GM23248 (cell line): Measurements from ENCODE around the gene ASB4. TPM values are rescaled to one million over a fixed set of nuclear protein-coding genes. Genes with fewer than 3 reads are reported as not detected.

Experiments used
- DNase-seq: peaks from one replicate; pipeline ENCODE4 v3.0.0-alpha.2; 2015
- H2AFZ ChIP-seq: fragments of 200-600 bp; sonication (generic); 2 replicates; pipeline ENCODE4 v1.6.1; 2016; ENCODE audit warnings: antibody characterized with exemption
- H3F3A ChIP-seq: fragments of 200-600 bp; sonication (generic); 2 replicates; pipeline ENCODE4 v1.6.1; 2016; ENCODE audit warnings: mild to moderate bottlenecking, antibody characterized with exemption, mixed run types; ENCODE audit not compliant: insufficient read depth
- H3K27ac ChIP-seq: fragments of 200-600 bp; sonication (generic); 2 replicates; pipeline ENCODE4 v1.5.1; 2016; ENCODE audit warnings: mild to moderate bottlenecking
- H3K27me3 ChIP-seq: fragments of 200-600 bp; sonication (generic); replicated peaks from 2 replicates; pipeline ENCODE4 v1.6.1; 2016; ENCODE audit warnings: mild to moderate bottlenecking; ENCODE audit not compliant: insufficient read depth
- H3K36me3 ChIP-seq: fragments of 200-600 bp; sonication (generic); 2 replicates; pipeline ENCODE4 v1.6.1; 2016; ENCODE audit warnings: low read depth, mild to moderate bottlenecking
- H3K4me1 ChIP-seq: fragments of 200-600 bp; sonication (generic); 2 replicates; pipeline ENCODE4 v1.6.1; 2016; ENCODE audit warnings: mild to moderate bottlenecking; ENCODE audit not compliant: insufficient read depth
- H3K4me2 ChIP-seq: fragments of 200-600 bp; sonication (generic); one replicate; pipeline ENCODE4 v1.6.1; 2016; ENCODE audit warnings: mild to moderate bottlenecking; ENCODE audit not compliant: unreplicated experiment
- H3K4me3 ChIP-seq: fragments of 200-600 bp; sonication (generic); 2 replicates; pipeline ENCODE4 v1.5.1; 2016; ENCODE audit warnings: mild to moderate bottlenecking
- H3K79me2 ChIP-seq: fragments of 200-600 bp; sonication (generic); 2 replicates; pipeline ENCODE4 v1.6.1; 2016; ENCODE audit warnings: mild to moderate bottlenecking; ENCODE audit not compliant: insufficient read depth
- H3K9ac ChIP-seq: fragments of 200-600 bp; sonication (generic); 2 replicates; pipeline ENCODE4 v1.6.1; 2016; ENCODE audit warnings: mild to moderate bottlenecking
- H3K9me2 ChIP-seq: fragments of 200-600 bp; sonication (generic); 2 replicates; pipeline ENCODE4 v1.6.1; 2016; ENCODE audit warnings: mixed run types, mild to moderate bottlenecking, moderate library complexity; ENCODE audit not compliant: insufficient read depth
- H3K9me3 ChIP-seq: fragments of 200-600 bp; sonication (generic); one replicate; pipeline ENCODE4 v1.6.1; 2017; ENCODE audit warnings: low read depth
- H4K20me1 ChIP-seq: fragments of 200-600 bp; sonication (generic); 2 replicates; pipeline ENCODE4 v1.6.0; 2016; ENCODE audit not compliant: insufficient read depth
- EZH2 ChIP-seq: fragments of 200-600 bp; sonication (generic); IDR thresholded peaks from 2 replicates; pipeline ENCODE4 v1.6.1; 2018; ENCODE audit warnings: antibody characterized with exemption, mild to moderate bottlenecking; ENCODE audit not compliant: insufficient read depth, poor library complexity, severe bottlenecking
- EZH2phosphoT487 ChIP-seq: fragments of 200-600 bp; sonication (generic); IDR thresholded peaks from 2 replicates; pipeline ENCODE4 v1.6.1; 2018; ENCODE audit warnings: antibody characterized with exemption, moderate library complexity, mild to moderate bottlenecking, low read depth; ENCODE audit not compliant: insufficient read depth
- WGBS, 2 experiments: methylation state at CpG; one replicate each; pipeline ENCODE4 v1.1.6; 2015 to 2017; ENCODE audit warnings: low lambda C conversion rate in 2 of 2, low coverage in 1 of 2; ENCODE audit errors: missing lambda C conversion rate in 2 of 2; 5-methylcytosine and 5-hydroxymethylcytosine counted together
- in situ Hi-C: fragments of 300-500 bp; cut with MboI; formaldehyde crosslinking; loops from 2 replicates; pipeline ENCODE4 v1.15.0; 2020
- polyA plus RNA-seq: library from polyadenylated mRNA; unstranded; fragments of >200 nt; fragmentation: Nextera tagmentation; extraction: Ambion mirVana; gene quantifications from 2 replicates; pipeline ENCODE4 v1.2.1, GENCODE V29; 2016
- total RNA-seq: library from RNA; depleted of rRNA; stranded (reverse); fragments of >200 nt; shearing (Covaris generic); gene quantifications from 2 replicates; pipeline ENCODE4 v1.2.3, GENCODE V29; 2014

Gene ASB4
- total and polyA plus RNA-seq, 2 experiments from 2014 or later: not detected

- no peak overlapping the region for H2AFZ ChIP-seq
- WGBS, 2 experiments: 65 to 73% methylated on average over 2 of the region's 2 CpGs
- H4K20me1 ChIP-seq: no peaks in the 10 kb centered on the region
- no peak overlapping the region for H3K4me3 ChIP-seq
- no peak overlapping the region for H3K9ac ChIP-seq
- no peaks in the 10 kb centered on the region for H3K9me3 ChIP-seq
- 0 out of 2 replicates have a peak, but pooled peaks cover 8% of the 10 kb centered on the region for H3K4me1 ChIP-seq
- no peak for DNase-seq
- no peaks in the 10 kb centered on the region for H3K9me2 ChIP-seq
- in situ Hi-C loops: no loop called here
- H3K27me3 ChIP-seq: no peaks in the 10 kb centered on the region
- H3K36me3 ChIP-seq: no peaks in the 10 kb centered on the region
- H3F3A ChIP-seq: no peaks in the 10 kb centered on the region
- H3K27ac ChIP-seq: no peak overlapping the region
- no peak overlapping the region for H3K4me2 ChIP-seq
- TF ChIP-seq EZH2phosphoT487: no peak
- TF ChIP-seq EZH2: no peak
- H3K79me2 ChIP-seq: no peaks in the 10 kb centered on the region
Measured at GRCh38 chr7:95553939-95554338, 68.2 kb downstream of the ASB4 start.

GRCh38 chr7:95556777-95557176, 71.0 kb downstream of the ASB4 start:
- no peak for DNase-seq
- no peaks in the 10 kb centered on the region for H3K36me3 ChIP-seq
- H3F3A ChIP-seq: no peaks in the 10 kb centered on the region
- H3K27me3 ChIP-seq: no peaks in the 10 kb centered on the region
- H3K9me2 ChIP-seq: no peaks in the 10 kb centered on the region
- H3K9ac ChIP-seq: no peak overlapping the region
- no peaks in the 10 kb centered on the region for H3K4me1 ChIP-seq
- H3K79me2 ChIP-seq: no peaks in the 10 kb centered on the region
- no peaks in the 10 kb centered on the region for H4K20me1 ChIP-seq
- H3K4me2 ChIP-seq: no peak overlapping the region
- H3K4me3 ChIP-seq: no peak overlapping the region
- TF ChIP-seq EZH2phosphoT487 (no peak), EZH2 (no peak)
- in situ Hi-C loops: no loop called here
- WGBS, 2 experiments: 55 to 59% methylated on average over 2 of the region's 2 CpGs
- no peak overlapping the region for H2AFZ ChIP-seq
- no peak overlapping the region for H3K27ac ChIP-seq
- H3K9me3 ChIP-seq: no peaks in the 10 kb centered on the region

GRCh38 chr7:95558864-95559263, 73.1 kb downstream of the ASB4 start:
- H3K27ac ChIP-seq: no peak overlapping the region
- no peak overlapping the region for H3K4me2 ChIP-seq
- no peaks in the 10 kb centered on the region for H4K20me1 ChIP-seq
- no peak overlapping the region for H3K9ac ChIP-seq
- WGBS, 2 experiments: 64 to 65% methylated on average over 3 of the region's 3 CpGs
- H3K4me1 ChIP-seq: no peaks in the 10 kb centered on the region
- H3F3A ChIP-seq: no peaks in the 10 kb centered on the region
- TF ChIP-seq EZH2phosphoT487 (no peak), EZH2 (no peak)
- no peaks in the 10 kb centered on the region for H3K36me3 ChIP-seq
- H3K4me3 ChIP-seq: no peak overlapping the region
- no peaks in the 10 kb centered on the region for H3K9me2 ChIP-seq
- no peaks in the 10 kb centered on the region for H3K9me3 ChIP-seq
- no peaks in the 10 kb centered on the region for H3K27me3 ChIP-seq
- H2AFZ ChIP-seq: no peak overlapping the region
- DNase-seq: no peak
- no peaks in the 10 kb centered on the region for H3K79me2 ChIP-seq
- in situ Hi-C loops: no loop called here

- Histone ChIP-seq H3F3A (no peaks in the 10 kb centered on the region), H3K4me1 (no peaks in the 10 kb centered on the region), H2AFZ (no peak overlapping the region), H3K4me2 (no peak overlapping the region), H4K20me1 (no peaks in the 10 kb centered on the region), H3K9me3 (no peaks in the 10 kb centered on the region), H3K9me2 (no peaks in the 10 kb centered on the region), H3K27me3 (no peaks in the 10 kb centered on the region), H3K79me2 (no peaks in the 10 kb centered on the region), H3K9ac (no peak overlapping the region), H3K36me3 (no peaks in the 10 kb centered on the region), H3K27ac (no peak overlapping the region), H3K4me3 (no peak overlapping the region)
- 60 to 71% methylated on average over 2 of the region's 2 CpGs for WGBS, 2 experiments
- in situ Hi-C loops: no loop called here
- TF ChIP-seq EZH2phosphoT487: no peak
- TF ChIP-seq EZH2: no peak
- no peak for DNase-seq
Measured at GRCh38 chr7:95560674-95561073, 74.9 kb downstream of the ASB4 start.

- no peaks in the 10 kb centered on the region for H3K9me2 ChIP-seq
- in situ Hi-C loops: no loop called here
- H3F3A ChIP-seq: no peaks in the 10 kb centered on the region
- no peaks in the 10 kb centered on the region for H3K79me2 ChIP-seq
- no peak overlapping the region for H3K27ac ChIP-seq
- H4K20me1 ChIP-seq: no peaks in the 10 kb centered on the region
- TF ChIP-seq EZH2: no peak
- no peak overlapping the region for H3K9ac ChIP-seq
- no peaks in the 10 kb centered on the region for H3K4me1 ChIP-seq
- H3K36me3 ChIP-seq: no peaks in the 10 kb centered on the region
- H3K9me3 ChIP-seq: no peaks in the 10 kb centered on the region
- no peak for DNase-seq
- WGBS, 2 experiments: 77 to 85% methylated on average over 2 of the region's 2 CpGs
- no peak overlapping the region for H3K4me2 ChIP-seq
- no peak overlapping the region for H2AFZ ChIP-seq
- H3K4me3 ChIP-seq: no peak overlapping the region
- no peaks in the 10 kb centered on the region for H3K27me3 ChIP-seq
Measured at GRCh38 chr7:95569720-95570119, 84.0 kb downstream of the ASB4 start.
